ENCODE measurements around the gene DDX42. TPM values are rescaled to one million over a fixed set of nuclear protein-coding genes. Genes with fewer than 3 reads are reported as not detected.

DDX42 gene
- total RNA-seq, 2 donors from 2014 or later: 39.9 to 41.0 TPM

- H3K4me3 ChIP-seq: no peak overlapping the region
- TF ChIP-seq CTCF (IDR thresholded peaks at IDR 0.05): no peak
- H3K27me3 ChIP-seq: no peaks in the 10 kb centered on the region
- H3K27ac ChIP-seq: peak overlapping the region; percentile 33 to 46
- DNase-seq (ENCODE audit: low spot score): no peak
- H3K36me3 ChIP-seq: peaks cover 98% of the 10 kb centered on the region
- H3K4me1 ChIP-seq: peaks cover 0 to 24% of the 10 kb centered on the region in 2 donors
- no peaks in the 10 kb centered on the region for H3K9me3 ChIP-seq
Observed at GRCh38 chr17:63819131-63819530, 45.2 kb downstream of the DDX42 start.

GRCh38 chr17:63819585-63820537 lies 45.9 kb downstream of the DDX42 start:
- H3K36me3 ChIP-seq: peaks cover 98% of the 10 kb centered on the region
- peak overlapping the region; percentile 33 to 46 for H3K27ac ChIP-seq

GRCh38 chr17:63820963-63821561 lies 47.1 kb downstream of the DDX42 start:
- no peak for TF ChIP-seq CTCF (IDR thresholded peaks at IDR 0.05)
- Histone ChIP-seq H3K4me3 (no peak overlapping the region), H3K27me3 (no peaks in the 10 kb centered on the region), H3K9me3 (no peaks in the 10 kb centered on the region), H3K4me1 (peaks cover 0 to 31% of the 10 kb centered on the region in 2 donors), H3K27ac (peak overlapping the region; percentile 64 to 68), H3K36me3 (peaks cover 93% of the 10 kb centered on the region)
- no peak for DNase-seq (ENCODE audit: low spot score)

More at GRCh38 chr17:63819585-63820537, 45.9 kb downstream of the DDX42 start:
- Histone ChIP-seq H3K4me3 (no peak overlapping the region), H3K4me1 (peaks cover 0 to 24% of the 10 kb centered on the region in 2 donors), H3K27me3 (no peaks in the 10 kb centered on the region), H3K9me3 (no peaks in the 10 kb centered on the region)
- no peak for TF ChIP-seq CTCF (IDR thresholded peaks at IDR 0.05)
- no peak for DNase-seq (ENCODE audit: low spot score)

GRCh38 chr17:63821804-63822203 lies 47.8 kb downstream of the DDX42 start:
- Histone ChIP-seq H3K27me3 (no peaks in the 10 kb centered on the region), H3K9me3 (no peaks in the 10 kb centered on the region), H3K36me3 (peaks cover 85% of the 10 kb centered on the region), H3K4me1 (peaks cover 0 to 37% of the 10 kb centered on the region in 2 donors), H3K27ac (peak overlapping the region; percentile 64 to 68), H3K4me3 (no peak overlapping the region)
- TF ChIP-seq CTCF (IDR thresholded peaks at IDR 0.05): no peak
- no peak for DNase-seq (ENCODE audit: low spot score)

GRCh38 chr17:63822537-63822936 lies 48.6 kb downstream of the DDX42 start:
- Histone ChIP-seq H3K27me3 (no peaks in the 10 kb centered on the region), H3K9me3 (no peaks in the 10 kb centered on the region), H3K4me3 (no peak overlapping the region), H3K36me3 (peaks cover 78% of the 10 kb centered on the region), H3K4me1 (peaks cover 0 to 37% of the 10 kb centered on the region in 2 donors), H3K27ac (peak overlapping the region; percentile 64 to 68)
- no peak for DNase-seq (ENCODE audit: low spot score)
- no peak for TF ChIP-seq CTCF (IDR thresholded peaks at IDR 0.05)

All from right atrium auricular region (tissue), 2 donors.